K562 (cell line): ENCODE measurements around the gene ABHD16A. TPM values are rescaled to one million over a fixed set of nuclear protein-coding genes. Genes with fewer than 3 reads are reported as not detected.

Experiments
- ATF4 ChIP-seq: fragments of 450-650 bp; formaldehyde crosslinking; IDR thresholded peaks from 2 replicates; pipeline ENCODE4 v1.4.0; 2022; ENCODE audit warnings: mild to moderate bottlenecking, moderate library complexity
- BHLHE40 ChIP-seq: IDR thresholded peaks from 2 replicates; pipeline ENCODE4 v1.6.1; 2011; ENCODE audit warnings: low read length, improper control_type of control experiment
- BRD4 ChIP-seq: fragments of 200-600 bp; sonication (generic); IDR thresholded peaks from 2 replicates; pipeline ENCODE4 v1.6.1; 2017; ENCODE audit warnings: inconsistent platforms
- CBX2 ChIP-seq: fragments of 200-600 bp; sonication (generic); IDR thresholded peaks from one replicate; pipeline ENCODE4 v1.6.1; 2012; ENCODE audit warnings: mild to moderate bottlenecking, low read length, inconsistent platforms; ENCODE audit not compliant: insufficient read depth, poor library complexity, severe bottlenecking
- DDX20 ChIP-seq: fragments of 450-650 bp; IDR thresholded peaks from 2 replicates; pipeline ENCODE4 v1.6.1; 2016; ENCODE audit warnings: missing genetic modification characterization, low read depth, mild to moderate bottlenecking, missing compliant biosample characterization, moderate library complexity
- FOXJ2 ChIP-seq: fragments of 200-800 bp; sonication (Bioruptor generic); IDR thresholded peaks from 2 replicates; pipeline ENCODE4 v1.6.1; 2016; ENCODE audit warnings: missing genetic modification characterization, missing compliant biosample characterization
- GATA2 ChIP-seq: sonication (generic); formaldehyde crosslinking; IDR thresholded peaks from 2 replicates; pipeline ENCODE4 v1.4.0; 2020; ENCODE audit warnings: mild to moderate bottlenecking, missing genetic modification reagents
- GATAD2A ChIP-seq: fragments of 450-650 bp; IDR thresholded peaks from 2 replicates; pipeline ENCODE4 v1.6.1; 2017
- IRF2 ChIP-seq: sonication (generic); formaldehyde crosslinking; IDR thresholded peaks from 2 replicates; pipeline ENCODE4 v1.8.1; 2022; ENCODE audit warnings: mild to moderate bottlenecking, missing genetic modification reagents
- JUND ChIP-seq, 2 experiments: IDR thresholded peaks; 2 replicates in 1 of 2; 3 replicates in 1 of 2; pipeline ENCODE4 v1.6.1; 2011; ENCODE audit warnings: borderline replicate concordance in 2 of 2, low read depth in 2 of 2, low read length in 2 of 2, improper control_type of control experiment in 1 of 2, missing biosample characterization in 1 of 2, missing genetic modification characterization in 1 of 2, missing genetic modification reagents in 1 of 2
- KDM5B ChIP-seq: fragments of 200-600 bp; sonication (generic); IDR thresholded peaks from 2 replicates; pipeline ENCODE4 v1.6.1; 2012; ENCODE audit warnings: low read depth, mild to moderate bottlenecking, moderate library complexity, low read length, control low read depth, inconsistent platforms; ENCODE audit not compliant: insufficient replicate concordance
- KLF1 ChIP-seq: fragments of 450-650 bp; IDR thresholded peaks from 2 replicates; pipeline ENCODE4 v1.6.1; 2016; ENCODE audit warnings: missing genetic modification characterization, missing compliant biosample characterization
- LCOR ChIP-seq: sonication (generic); formaldehyde crosslinking; IDR thresholded peaks from 2 replicates; pipeline ENCODE4 v1.8.0; 2022; ENCODE audit warnings: mild to moderate bottlenecking, missing genetic modification reagents
- MECOM ChIP-seq: fragments of 250-450 bp; sonication (Bioruptor Pico); IDR thresholded peaks from 2 replicates; pipeline ENCODE4 v1.8.0; 2022; ENCODE audit warnings: inconsistent platforms
- MEF2A ChIP-seq: IDR thresholded peaks from 2 replicates; pipeline ENCODE4 v1.6.1; 2011; ENCODE audit warnings: low read depth, mild to moderate bottlenecking, low read length, moderate library complexity; ENCODE audit not compliant: control insufficient read depth
- NR4A1 ChIP-seq, 2 experiments: fragments of 250-450 bp in 1 of 2; fragments of 450-650 bp in 1 of 2; sonication (Bioruptor Pico) in 1 of 2; IDR thresholded peaks; 2 replicates each; pipeline versions ENCODE4 v1.4.0 to v1.6.1; 2016 to 2020; ENCODE audit warnings: mild to moderate bottlenecking in 2 of 2, missing compliant biosample characterization in 1 of 2, missing genetic modification characterization in 1 of 2, moderate library complexity in 1 of 2
- SMAD1 ChIP-seq: fragments of 150-350 bp; IDR thresholded peaks from 2 replicates; pipeline ENCODE4 v1.6.1; 2014; ENCODE audit warnings: low read length, low read depth; ENCODE audit not compliant: partially characterized antibody
- TRIM25 ChIP-seq: fragments of 450-650 bp; IDR thresholded peaks from 2 replicates; pipeline ENCODE4 v1.7.0; 2016; ENCODE audit warnings: borderline replicate concordance
- XRCC4 ChIP-seq: IDR thresholded peaks from one replicate; pipeline ENCODE4 v1.6.1; 2011; ENCODE audit not compliant: insufficient read depth, insufficient read length; ENCODE audit errors: extremely low read depth
- ZBTB1 ChIP-seq: sonication (generic); formaldehyde crosslinking; IDR thresholded peaks from 2 replicates; pipeline ENCODE4 v1.8.1; 2023; ENCODE audit warnings: missing genetic modification reagents, low read depth, mild to moderate bottlenecking, borderline replicate concordance
- ZNF121 ChIP-seq: sonication (generic); formaldehyde crosslinking; conservative IDR thresholded peaks from 2 replicates; pipeline ENCODE4 v1.8.0; 2022; ENCODE audit warnings: missing genetic modification reagents
- ZNF707 ChIP-seq: fragments of 250-450 bp; sonication (Bioruptor Pico); conservative IDR thresholded peaks from 2 replicates; pipeline ENCODE4 v1.8.0; 2022; ENCODE audit warnings: inconsistent platforms, mild to moderate bottlenecking, moderate library complexity
- polyA plus RNA-seq, 8 experiments: library from polyadenylated mRNA; depleted of rRNA in 4 of 8; stranded (reverse) in 5 of 8; unstranded in 3 of 8; fragments of >200 nt; fragmentation: Nextera tagmentation in 2 of 8; fragmentation: Illumina TruSeq in 1 of 8; extraction: Ambion mirVana in 2 of 8; extraction: Trizol in 1 of 8; gene quantifications; 2 replicates each; pipeline versions ENCODE4 v1.2.1 to v1.2.3, GENCODE V29; 2011 to 2014; ENCODE audit warnings: inconsistent platforms in 1 of 8, missing spikeins in 1 of 8
- total RNA-seq, 7 experiments: library from RNA; depleted of rRNA in 6 of 7; stranded (reverse); fragments of >200 nt in 6 of 7; fragmentation: Illumina TruSeq in 2 of 7; extraction: Trizol in 2 of 7; gene quantifications; 2 replicates each; pipeline versions ENCODE4 v1.2.1 to v1.2.3, GENCODE V29; 2011 to 2021; ENCODE audit warnings: low replicate concordance in 1 of 7

Gene ABHD16A
- total and polyA plus RNA-seq, 9 of the 15 experiments (the other 6 are each of a cell fraction or from before 2014, with no cell fraction given), result 25.8 to 120 (median 81.6) TPM

DNA sequence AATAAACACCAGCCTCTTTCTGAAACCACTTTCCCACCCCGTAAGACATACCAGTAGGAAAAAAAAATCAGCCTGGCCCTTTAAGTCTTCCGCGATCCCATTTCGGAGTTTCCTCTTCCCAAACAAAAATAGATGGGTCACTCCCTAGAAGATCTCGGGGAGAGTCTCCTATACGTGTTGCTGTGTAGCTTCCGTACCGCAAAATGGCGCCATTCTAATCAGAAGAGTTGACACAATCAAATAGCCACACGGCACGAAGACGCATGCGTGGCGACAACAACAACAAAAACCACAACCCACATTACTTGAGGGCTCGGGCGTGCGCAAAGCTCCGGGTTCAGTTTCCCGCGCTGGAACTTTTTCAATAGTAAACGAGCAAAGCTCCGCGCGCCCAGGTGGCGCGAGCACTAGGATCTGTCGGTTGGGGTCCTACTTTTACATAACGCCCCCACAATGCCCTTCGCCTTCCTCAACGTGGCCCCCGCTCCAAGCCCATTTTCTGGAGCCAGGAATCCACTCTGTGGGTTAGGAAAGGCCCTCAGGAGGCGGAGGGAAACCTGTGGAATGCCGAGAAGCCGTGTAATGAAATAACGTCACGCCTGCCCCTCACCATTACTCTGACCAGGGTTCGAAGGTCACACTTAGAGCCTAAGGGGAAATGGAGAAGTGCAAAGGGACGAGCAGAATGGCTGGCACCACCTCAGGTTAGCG lies 38.2 kb downstream of the ABHD16A start, which contains the start of gene GPANK1 (continued):
- TF ChIP-seq KLF1, result 0 out of 2 replicates have a peak, but pooled peaks have one; percentile 32
- TF ChIP-seq XRCC4, result no peak
- TF ChIP-seq DDX20 (tag), result no peak
- TF ChIP-seq CBX2, result no peak
- TF ChIP-seq TRIM25, result peak; percentile 91; the same call in 1 of the 2 replicates
- TF ChIP-seq GATA2 (CRISPR knock-in tag), result no peak; the same call in 1 of the 2 replicates
- peak; percentile 28; the same call in 1 of the 2 replicates for TF ChIP-seq ATF4 (CRISPR knock-in tag)
- 0 out of 2 replicates have a peak, but pooled peaks have one; percentile 13 for TF ChIP-seq ZNF121
- peak; percentile 92 for TF ChIP-seq LCOR (CRISPR knock-in tag)
- peak; percentile 55 for TF ChIP-seq SMAD1
- peak; percentile 86 for TF ChIP-seq BHLHE40
- peak; percentile 95 for TF ChIP-seq FOXJ2
- no peak for TF ChIP-seq IRF2 (CRISPR knock-in tag)
- TF ChIP-seq ZNF707 (CRISPR knock-in tag), result peak; percentile 38; the same call in 1 of the 2 replicates
- peak; percentile 84 for TF ChIP-seq ZBTB1 (CRISPR knock-in tag)
- TF ChIP-seq BRD4, result peak; percentile 98
- TF ChIP-seq JUND (IDR thresholded peaks at IDR 0.05; ENCODE audit: borderline replicate concordance, low read depth, low read length), result 0 out of 2 replicates have a peak, but pooled peaks have one; percentile 62
- TF ChIP-seq JUND (tag; IDR thresholded peaks at IDR 0.05; ENCODE audit: borderline replicate concordance, low read depth, low read length), result peak; percentile 78; the same call in 2 of the 3 replicates
- peak; percentile 28; the same call in 1 of the 2 replicates for TF ChIP-seq NR4A1 (CRISPR knock-in tag; IDR thresholded peaks at IDR 0.05)
- peak; percentile 67; the same call in 1 of the 2 replicates for TF ChIP-seq NR4A1 (tag; IDR thresholded peaks at IDR 0.05)
- no peak for TF ChIP-seq GATAD2A
- peak; percentile 86 for TF ChIP-seq KDM5B
- TF ChIP-seq MEF2A, result no peak; the same call in 1 of the 2 replicates
- peak; percentile 65; the same call in 1 of the 2 replicates for TF ChIP-seq MECOM (CRISPR knock-in tag)
